GM18951 (cell line): ENCODE results near the gene NOL6.

ENCODE experiments used
- POLR2A ChIP-seq: IDR thresholded peaks from 4 replicates; pipeline ENCODE4 v1.6.1; 2011; ENCODE audit warnings: mild to moderate bottlenecking; ENCODE audit not compliant: insufficient read length, insufficient read depth; ENCODE audit errors: extremely low read depth
- in situ Hi-C: fragments of 300-500 bp; cut with MboI; formaldehyde crosslinking; loops from one replicate; pipeline ENCODE4 v1.12.0; 2022; ENCODE audit warnings: low sequenced_read_pairs, mixed read lengths, inconsistent platforms; ENCODE audit not compliant: unreplicated experiment

The NOL6 gene

DNA sequence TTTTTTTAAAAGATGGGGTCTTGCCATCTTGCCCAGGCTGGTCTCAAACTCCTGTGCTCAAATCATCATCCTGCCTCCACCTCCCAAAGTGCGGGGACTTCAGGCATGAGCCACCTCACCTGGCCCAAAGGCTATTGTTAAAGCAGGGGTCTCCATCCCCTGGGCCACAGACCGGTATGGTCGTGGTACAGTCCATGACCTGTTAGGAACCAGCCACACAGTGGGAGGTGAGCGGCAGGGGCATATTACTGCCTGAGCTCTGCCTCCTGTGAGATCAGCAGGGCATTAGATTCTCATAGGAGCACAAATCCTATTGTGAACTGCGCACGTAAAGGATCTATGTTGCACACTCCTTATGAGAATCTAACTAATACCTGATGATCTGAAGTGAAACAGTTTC, 7.3 kb upstream of the NOL6 start:
- in situ Hi-C loops: no loop called here
- no peak for TF ChIP-seq POLR2A

DNA sequence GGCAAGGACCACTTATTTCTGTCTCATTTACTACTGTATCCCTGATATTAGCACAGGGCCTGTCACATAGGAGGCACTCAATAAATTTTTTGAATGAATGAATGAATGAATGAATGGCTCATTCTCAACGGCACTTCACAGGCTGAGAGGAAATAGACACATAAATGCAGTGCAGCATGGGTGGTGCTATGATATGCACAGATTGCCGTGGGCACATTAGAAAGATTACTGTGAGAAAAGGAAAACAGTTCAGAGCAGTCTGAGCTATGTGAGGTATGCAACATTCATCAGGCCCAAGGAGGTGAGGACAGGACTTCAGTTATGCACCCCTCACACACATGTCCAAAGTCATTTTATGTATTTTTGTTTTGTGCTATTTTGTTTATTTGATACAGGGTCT, 6.4 kb upstream of the NOL6 start:
- TF ChIP-seq POLR2A: no peak
- in situ Hi-C loops: no loop called here

DNA sequence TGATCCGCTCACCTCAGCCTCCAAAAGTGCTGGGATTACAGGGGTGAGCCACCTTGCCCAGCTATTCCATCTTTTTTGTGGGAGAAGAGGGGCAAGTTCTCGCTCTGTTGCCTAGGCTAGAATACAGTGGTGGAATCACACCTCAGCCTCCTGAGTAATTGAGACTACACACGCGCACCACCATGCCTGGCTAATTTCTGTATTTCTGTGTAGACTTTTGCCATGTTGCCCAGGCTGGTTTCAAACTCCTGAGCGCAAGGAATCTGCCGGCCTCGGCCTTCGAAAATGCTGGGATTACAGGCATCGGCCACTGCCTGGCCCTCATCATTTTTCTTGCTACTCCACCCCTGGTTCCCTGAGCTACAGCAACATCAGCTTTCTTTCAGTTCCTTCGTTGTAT, 2.8 kb upstream of the NOL6 start:
- TF ChIP-seq POLR2A: no peak
- in situ Hi-C loops: no loop called here

DNA sequence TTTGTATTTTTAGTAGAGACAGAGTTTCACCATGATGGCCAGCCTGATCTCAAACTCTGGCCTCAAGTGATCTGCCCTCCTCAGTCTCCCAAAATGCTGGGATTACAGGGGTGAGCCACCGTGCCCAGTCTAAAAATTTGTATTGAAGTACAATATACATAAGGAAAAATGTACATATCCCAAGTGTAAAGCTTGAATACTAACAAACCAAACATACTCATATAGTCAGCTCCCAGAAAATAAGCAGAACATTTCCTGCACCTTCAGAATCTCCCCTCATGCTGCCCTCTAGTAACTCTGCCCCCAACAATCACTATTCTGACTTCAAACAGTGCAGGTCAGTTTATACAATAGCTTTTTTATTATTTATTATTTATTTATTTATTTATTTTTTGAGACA, 1.6 kb upstream of the NOL6 start:
- TF ChIP-seq POLR2A: no peak
- in situ Hi-C loops: no loop called here

DNA sequence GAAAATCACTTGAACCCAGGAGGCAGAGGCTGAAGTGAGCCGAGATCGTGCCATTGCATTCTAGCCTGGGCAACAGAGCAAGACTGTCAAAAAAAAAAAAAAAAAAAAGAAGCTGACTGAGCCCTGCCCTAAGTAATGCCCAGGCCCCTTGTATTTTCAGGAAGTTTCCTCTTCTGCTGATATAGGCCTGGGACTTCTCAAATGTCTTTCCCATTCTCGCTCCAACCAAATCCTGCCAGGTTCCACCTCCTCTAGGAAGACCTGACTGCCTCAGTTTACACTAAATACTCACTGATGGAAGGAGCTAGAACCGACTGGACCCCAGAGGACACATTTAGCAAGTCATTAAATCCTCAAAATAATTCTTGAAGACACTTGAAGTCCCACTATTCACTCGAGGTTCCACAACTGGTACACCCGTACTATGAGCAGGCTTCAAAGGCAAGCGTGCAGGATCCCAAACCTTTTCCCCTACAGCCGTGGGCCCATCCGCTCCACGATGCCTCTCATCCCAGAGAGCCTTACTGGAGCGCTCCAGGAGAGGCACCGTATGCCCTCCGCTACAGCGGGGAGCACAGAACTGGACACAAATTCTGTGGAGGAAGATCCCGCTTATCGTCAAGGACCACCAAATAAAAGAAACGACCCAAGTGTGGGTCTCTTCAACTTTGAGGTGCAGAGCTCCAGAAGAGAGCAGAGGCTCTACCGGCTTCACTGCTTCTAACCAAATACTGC, 676 bp downstream of the NOL6 start:
- in situ Hi-C loops: no loop called here
- TF ChIP-seq POLR2A: no peak

DNA sequence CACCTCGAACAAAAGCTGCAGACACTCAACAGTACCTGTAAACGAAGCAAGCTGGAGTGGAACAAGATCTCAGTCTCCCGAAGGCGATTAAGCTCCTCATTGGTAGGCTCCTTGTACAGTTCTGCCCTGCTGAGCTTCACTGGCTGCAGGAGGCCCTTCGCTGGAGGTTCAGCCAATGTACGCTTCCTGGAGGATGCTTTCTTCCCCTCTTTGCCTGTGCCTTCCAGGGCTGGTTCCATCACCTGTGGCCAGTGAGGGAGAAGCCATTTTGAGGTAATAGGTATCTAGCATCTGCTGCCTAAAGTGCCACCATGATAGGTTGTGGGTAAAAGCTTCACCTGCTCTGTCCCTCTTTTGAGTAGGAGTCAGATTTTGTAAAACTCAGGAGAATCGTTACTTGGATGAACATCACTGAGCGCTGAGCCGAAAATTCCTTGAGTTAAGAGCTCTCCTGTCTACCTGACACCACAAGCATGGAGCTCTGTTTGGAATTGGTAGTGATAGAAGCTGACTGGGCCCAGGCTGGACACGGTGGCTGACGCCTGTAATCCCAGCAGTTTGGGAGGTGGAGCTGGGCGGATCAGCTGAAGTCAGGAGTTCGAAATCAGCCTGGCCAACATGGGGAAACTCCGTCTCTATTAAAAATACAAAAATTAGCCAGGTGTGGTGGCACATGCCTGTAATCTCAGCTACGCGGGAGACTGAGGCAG, 1.4 kb downstream of the NOL6 start:
- in situ Hi-C loops: no loop called here
- no peak for TF ChIP-seq POLR2A

DNA sequence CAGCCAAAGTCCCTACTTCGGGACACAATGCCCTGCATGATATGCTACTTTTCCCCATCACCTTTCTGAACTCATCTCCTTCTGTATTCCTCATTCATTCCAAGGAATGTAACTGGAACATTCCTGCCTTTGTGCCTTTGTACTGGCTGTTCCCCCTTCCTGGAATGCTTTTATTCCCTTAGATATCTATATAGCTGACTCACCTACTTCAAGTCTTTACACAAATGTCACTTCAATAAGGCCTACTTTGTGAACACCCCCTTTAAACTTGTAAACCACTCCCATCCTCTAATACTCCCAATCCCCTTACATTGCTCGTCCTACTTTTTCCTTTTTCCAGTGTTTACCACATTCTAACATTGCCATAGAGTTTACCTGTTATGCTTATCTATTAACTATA, 2.4 kb downstream of the NOL6 start:
- no peak for TF ChIP-seq POLR2A
- in situ Hi-C loops: no loop called here

DNA sequence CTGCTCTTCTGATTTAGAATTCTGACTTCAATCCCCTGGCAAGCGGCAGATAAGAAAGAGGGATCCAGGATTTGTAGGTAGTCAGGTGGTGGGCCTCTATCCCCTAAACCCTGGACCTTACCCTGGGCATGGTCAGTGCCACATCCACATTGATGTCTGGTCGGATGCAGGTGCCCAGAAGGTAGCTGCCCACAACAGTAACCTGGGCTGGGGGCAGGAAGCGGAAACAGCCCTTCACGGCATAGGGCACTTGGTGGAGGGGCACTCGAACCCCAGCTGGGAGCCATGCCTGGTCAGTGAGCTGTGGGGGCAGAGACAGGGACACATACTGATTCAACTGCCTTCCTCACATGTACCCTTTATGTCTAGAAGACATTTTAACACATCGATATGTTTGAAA, 3.8 kb downstream of the NOL6 start:
- in situ Hi-C loops: no loop called here
- no peak for TF ChIP-seq POLR2A

DNA sequence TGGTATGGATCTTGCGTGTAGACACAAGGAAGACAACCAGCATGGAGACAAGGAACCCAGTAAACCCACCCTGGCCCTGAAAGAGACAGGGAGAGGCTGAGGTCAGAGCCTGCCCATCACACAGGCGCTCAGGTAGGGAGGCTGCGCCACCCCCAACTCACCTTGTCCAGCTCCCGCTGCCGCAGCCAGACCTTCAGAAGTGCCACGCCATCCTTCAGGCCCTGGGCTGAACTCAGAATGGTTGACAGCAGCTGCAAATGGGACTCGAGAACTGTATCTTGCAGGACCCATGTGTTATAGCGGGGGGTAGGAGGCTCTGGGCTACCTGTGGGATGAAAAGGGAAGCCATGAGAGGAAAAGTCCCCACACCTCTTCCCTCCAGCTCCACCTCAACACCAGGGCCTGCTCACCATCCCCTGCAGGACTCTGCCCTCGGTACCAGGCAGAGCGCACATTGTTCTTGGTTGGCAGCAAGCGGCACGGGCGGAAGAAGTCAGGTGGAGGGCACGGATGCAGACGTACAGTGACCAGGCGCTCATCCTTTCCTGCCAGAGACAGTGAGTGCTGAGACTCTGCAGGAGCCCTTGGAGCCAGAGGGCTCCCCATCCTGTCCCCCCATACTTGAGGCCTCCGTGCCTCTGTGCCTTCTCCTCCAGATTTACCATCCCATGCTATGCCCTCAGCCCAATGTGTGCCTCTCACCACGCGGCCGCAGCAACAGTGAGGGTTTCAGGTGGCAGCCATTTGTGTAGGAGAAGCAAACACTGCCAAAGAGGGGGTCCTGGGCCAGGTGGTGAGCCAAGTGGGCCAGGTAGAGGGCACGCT, 4.7 kb downstream of the NOL6 start:
- in situ Hi-C loops: no loop called here
- TF ChIP-seq POLR2A: no peak

DNA sequence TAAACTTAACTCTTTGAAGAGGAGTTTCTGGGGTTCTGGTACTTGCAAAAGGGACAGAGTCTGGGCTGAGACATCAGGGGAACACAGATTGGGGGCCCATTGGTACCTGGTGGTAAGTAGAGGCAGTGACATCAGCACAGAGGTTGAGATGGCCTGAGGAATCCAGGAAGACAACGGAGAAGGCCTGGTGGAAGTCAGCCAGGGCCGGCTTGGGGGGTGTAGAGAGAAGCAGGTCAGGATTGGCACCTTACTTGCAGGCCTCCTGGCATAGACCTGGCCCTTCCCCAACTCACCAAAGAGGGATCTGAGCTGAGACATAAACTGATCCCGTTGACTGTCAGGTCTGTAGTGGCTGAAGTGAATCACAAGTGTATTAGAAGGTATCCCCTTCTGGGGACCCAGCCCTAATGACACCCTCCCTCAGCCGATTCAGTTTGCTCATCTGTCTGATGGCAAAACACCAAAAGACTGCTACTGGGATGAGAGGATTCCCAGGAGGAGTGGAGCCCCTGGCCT, 5.5 kb downstream of the NOL6 start:
- in situ Hi-C loops: no loop called here
- no peak for TF ChIP-seq POLR2A

DNA sequence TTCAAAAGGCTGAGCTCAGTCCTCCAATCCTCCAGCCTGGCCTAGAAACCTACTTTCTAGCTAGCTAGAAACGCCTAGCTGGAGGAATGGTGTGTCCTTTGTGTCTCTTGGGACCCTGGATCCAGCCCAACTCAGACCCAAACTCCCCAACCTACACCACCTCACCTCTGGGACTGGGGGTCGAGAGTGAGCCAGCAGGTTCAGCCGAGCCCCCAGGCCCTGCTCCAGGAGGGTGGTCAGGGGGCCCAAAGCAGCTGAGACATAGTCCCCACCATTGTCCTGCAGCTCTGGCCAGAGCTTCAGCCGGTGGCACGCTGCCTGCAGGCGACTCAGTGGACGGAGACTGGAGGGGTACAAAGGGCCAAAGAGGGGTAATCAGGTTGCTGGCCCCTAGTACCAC, 6.2 kb downstream of the NOL6 start:
- in situ Hi-C loops: no loop called here
- no peak for TF ChIP-seq POLR2A

DNA sequence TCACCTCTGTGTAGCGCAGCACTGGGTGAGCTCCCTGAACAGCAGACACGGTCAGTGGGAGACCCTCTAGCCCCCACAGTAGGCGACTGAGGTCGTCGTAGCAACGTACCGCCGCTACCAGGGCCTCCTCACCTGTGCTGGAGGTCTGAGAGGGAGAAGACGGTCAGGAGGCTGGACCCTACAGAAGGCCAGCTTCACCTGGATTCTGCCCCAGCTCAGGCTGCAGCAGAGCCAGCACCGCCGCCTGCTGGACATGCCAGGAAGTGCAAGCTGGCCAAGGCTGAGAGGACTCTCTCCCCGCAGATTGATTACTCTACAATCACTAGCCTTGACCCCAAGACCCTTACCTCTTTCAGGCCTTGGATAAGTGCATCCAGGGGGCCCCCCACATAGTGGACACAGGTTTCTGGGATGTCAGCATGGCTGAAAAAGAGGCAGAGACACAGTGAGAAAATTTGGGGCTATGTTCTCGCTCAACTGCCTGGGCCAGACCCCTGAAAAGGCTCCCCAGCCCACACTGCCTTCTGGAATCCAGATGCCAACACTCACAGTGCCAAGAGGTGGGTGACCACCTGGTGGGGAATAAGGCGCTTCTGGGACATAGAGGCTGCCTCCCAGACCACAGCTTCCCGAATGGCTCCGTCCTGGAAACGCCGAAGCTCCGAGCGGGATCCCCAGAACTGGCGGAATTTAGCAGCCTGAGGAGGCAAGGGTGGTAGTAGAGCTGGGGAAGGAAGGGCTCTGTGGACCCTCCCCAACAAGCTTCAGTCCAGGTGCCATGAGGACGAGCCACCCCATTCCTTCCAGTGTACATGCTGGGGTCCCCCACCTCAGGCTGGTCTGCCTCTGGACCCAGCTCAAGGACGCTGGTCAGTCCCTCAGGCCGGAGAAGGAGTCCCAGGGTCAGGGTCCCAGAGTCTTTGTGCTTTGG, 6.9 kb downstream of the NOL6 start:
- no peak for TF ChIP-seq POLR2A
- in situ Hi-C loops: no loop called here
